ENCODE data around the gene PANK2.
"Not testable (repeated sequence)": the region's sequence is repeated elsewhere in the genome, so short reads cannot be mapped to it uniquely, and the experiment has no call there.

PANK2 gene

DNA sequence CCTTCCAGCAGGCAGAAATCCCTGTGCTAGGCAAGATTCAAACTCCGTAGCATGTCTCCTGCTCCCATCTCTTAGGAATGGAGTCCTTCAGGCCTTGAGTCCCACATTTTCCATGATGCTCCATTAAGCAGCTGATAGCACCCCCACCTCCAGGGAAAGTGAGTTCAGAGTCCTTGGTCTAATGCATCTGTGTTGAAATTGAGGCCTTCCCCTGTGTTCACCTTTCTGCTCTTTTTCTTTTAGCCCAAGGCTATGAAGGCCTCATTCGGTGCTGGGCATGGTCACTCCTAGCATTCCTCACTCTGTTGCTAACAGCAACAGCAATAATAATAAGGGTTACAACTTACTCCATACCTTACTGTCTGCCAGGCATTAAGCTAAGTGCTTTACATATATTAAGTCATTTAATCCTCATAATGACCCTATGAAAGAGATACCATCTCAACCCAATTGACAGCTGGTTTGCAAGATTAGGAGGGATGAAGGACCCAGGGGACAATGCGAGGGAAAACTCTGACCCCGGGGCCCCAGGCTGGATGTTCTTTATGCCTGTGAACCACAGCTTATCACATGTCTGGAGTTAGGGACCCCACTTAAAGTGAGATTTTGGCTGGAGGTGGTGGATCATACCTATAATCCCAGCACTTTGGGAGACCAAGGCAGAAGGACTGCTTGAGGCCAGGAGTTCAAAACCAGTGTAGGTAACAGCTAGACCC lies 17.5 kb upstream of the PANK2 start:
- DNase-seq (ENCODE audit: low read depth) = no peak

DNA sequence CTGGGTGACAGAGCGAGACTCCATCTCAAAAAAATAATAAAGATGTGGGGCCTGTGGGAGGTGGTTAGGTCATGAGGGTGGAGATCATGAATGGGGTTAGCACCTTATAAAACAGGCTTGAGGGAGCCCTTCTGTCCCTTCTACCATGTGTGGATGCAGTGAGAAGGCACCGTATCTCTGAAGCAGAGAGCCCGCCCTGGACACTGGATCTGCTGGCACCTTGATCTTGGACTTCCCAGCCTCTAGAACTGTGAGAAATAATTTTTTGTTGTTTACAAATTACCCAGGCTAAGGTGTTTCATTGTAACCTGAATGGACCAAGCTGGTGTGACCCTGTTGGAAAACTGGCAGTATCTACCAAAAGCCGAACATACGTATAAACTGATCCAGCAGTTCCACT lies 15.7 kb upstream of the PANK2 start:
- DNase-seq (ENCODE audit: low read depth) = no peak

GRCh38 chr20:3874194-3874844 lies 14.9 kb upstream of the PANK2 start:
- DNase-seq (ENCODE audit: low read depth) = no peak

GRCh38 chr20:3875378-3875974 lies 13.7 kb upstream of the PANK2 start:
- no peak for DNase-seq (ENCODE audit: low read depth)

GRCh38 chr20:3876000-3876399 lies 13.2 kb upstream of the PANK2 start:
- no peak for DNase-seq (ENCODE audit: low read depth)

DNA sequence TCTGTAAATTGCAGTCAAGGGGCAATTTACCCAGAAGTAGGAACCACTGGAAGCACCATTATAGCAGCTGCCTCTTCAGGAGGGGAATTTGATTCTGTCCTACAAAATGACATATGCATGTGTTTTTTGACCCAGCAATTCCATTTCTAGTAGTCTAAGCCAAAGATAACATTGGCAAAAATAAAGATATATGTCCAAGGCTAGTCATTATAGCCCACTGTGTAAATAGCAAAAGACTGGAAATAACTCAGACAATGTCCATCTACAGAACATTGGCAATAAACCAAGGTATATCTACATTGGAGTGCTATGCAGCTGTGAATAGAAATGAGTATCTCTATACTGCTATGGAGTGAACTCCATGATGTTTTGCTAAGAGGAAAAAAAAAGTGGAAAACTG lies 12.5 kb upstream of the PANK2 start:
- DNase-seq (ENCODE audit: low read depth) = no peak

DNA sequence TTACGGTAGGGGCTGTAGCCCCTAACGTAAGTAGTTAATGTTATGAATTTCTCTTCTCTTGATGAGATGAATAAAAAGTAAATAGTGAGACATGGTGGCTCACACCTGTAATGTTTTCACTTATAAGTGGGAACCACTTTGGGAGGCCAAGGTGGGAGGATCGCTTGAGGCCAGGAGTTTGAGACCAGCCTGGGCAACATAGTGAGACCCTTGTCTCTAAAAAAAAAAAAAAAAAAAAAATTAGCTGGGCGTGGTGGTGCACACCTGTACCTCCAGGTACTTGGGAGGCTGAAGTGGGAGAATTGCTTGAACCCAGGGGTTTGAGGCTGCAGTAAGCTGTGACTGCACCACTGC lies 10.3 kb upstream of the PANK2 start:
- DNase-seq (ENCODE audit: low read depth) = not testable (repeated sequence)

DNA sequence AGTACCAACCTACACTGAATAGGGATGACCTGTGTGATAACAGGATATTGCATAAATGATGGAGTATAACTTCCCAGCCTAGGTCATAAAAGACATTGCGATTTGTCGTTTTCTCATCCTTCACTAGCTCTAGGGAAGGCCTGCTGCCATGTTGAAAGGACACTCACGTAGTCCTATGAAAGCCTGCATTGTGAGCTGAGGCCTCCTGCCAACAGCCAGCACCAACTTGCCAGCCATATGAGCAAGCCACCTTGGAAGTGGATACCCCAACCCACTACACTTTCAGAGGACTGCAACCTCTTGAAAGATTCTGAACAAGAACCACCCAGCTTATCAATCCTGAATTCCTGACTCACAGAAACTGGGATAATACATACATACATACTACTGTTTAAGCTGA lies 3.5 kb upstream of the PANK2 start:
- DNase-seq (ENCODE audit: low read depth) = no peak

DNA sequence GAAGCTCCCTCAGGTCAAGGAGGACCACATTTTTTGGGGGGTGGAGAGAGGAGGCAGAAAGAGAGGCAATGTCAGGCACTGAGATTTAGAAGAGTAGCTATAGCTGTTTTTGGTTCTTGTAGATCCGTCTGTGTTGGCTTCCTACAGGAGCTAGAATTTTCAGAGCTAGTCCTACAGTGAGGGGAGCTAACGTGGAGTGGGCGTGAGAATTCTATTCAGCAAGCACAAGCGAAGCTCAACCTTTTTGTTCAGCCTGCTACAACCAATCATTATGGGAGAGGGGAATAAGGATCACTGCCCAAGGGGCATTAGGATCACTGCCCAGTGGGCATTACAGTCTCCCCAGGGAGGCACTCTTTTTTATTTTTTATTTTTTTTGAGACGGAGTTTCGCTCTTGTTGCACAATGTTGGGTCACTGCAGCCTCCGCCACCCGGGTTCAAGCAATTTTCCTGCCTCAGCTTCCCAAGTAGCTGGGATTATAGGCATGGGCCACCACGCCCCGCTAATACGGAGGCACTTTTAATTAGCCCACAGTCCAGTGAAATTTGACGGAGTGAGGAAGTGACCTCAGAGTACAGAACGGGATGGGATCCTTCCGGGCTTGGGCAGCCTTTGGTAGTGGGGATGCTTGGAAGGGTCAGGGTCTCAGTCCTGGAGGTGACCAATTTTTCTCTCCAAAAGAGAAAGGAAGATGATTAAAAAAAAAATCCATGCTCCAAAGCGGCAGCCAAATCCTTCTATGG lies 1.1 kb upstream of the PANK2 start:
- no peak for DNase-seq (ENCODE audit: low read depth)

- peak; percentile 19 for DNase-seq (ENCODE audit: low read depth)
Observed at GRCh38 chr20:3889489-3890397, 556 bp downstream of the PANK2 start.

DNA sequence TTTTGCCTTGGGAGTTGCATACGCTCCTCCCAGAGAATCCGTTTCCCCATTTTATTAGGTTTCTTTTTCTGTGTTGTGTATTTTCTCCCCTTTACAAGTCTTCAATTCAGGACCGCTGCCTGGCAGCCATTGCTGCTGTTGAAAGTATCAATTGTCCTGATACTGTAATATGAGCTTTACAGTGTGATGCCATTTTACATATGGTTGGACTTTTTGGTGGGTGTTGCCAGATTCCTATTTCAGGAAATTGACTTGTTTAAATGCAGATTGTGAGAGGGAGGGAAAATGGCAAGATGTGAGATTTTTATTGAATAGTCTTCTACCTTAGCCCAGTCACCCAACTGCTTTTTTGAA lies 1.2 kb downstream of the PANK2 start:
- DNase-seq (ENCODE audit: low read depth) = no peak

DNA sequence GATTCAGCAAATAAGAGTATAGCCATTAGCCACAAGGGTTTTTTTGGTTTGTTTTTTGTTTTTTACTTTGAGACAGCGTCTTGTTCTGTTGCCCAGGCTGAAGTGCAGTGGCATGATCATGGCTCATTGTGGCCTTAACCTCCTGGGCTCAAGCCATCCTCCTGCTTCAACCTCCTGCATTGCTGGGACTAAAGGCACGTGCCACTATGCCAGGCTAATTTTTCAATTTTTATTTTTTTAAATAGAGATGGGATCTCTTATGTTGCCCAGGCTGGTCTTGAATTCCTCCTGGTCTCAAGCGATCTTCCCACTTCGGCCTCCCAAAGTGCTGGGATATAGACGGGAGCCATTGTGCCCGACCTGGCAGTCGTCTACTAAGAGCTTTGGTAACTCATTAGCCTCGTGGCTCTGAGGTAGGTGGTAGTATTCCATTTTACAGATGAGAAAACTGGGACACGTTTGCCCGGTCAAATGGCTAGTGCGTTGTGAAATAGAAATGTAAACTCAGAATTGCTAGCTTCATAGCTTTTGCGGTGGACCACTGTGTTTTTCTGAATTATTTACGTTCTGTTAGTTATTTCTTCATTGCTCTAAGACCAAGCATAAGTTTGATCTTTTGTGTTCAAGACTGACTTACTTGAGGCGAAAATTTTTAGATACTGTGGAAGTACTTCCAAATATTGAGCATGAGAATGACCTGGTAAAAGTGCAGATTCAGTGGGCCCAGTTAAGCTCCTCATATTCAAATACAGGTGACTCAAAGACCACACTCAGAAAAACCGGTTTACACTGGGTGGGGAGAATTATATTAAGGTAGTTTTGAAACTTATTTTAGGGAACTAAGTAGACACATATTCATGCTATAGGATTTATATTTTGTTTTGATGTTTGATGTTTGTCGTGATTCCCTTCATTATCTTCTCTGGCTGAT lies 2.1 kb downstream of the PANK2 start:
- DNase-seq (ENCODE audit: low read depth) = no peak

DNA sequence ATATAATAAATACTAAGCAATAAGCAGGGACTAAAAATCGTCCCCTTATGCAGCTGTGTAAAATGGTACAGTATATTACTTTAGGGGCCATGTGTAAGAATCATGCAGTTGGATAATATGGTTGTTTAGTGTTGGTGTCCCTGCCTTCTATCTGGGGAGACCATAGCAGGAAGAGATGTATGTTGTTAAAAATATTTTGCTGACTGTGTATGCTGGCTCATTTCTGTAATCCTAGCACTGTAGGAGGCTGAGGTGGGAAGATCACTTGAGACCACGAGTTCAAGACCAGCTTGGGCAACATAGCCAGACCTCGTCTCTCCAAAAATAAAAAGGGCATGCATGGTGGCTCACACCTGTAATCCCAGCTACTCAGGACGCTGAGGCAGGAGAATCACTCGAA lies 5.6 kb downstream of the PANK2 start:
- DNase-seq (ENCODE audit: low read depth) = no peak

DNA sequence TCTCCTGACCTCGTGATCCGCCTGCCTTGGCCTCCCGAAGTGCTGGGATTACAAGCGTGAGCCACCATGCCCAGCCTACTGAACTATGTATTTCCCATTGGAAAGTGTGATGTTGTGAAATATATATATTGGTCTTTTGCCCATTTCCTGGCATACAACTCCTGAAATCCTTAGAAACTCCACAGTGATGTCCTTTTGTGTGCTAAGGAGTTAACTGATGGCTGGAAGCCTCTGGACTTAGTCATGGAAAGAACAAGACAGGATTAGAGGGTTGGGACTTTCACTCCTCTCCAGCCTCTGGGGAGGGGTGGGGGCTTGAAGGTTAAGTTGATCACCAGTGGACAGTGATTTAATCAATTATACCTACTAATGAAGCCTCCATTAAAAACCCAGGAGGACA lies 7.1 kb downstream of the PANK2 start:
- no peak for DNase-seq (ENCODE audit: low read depth)

DNA sequence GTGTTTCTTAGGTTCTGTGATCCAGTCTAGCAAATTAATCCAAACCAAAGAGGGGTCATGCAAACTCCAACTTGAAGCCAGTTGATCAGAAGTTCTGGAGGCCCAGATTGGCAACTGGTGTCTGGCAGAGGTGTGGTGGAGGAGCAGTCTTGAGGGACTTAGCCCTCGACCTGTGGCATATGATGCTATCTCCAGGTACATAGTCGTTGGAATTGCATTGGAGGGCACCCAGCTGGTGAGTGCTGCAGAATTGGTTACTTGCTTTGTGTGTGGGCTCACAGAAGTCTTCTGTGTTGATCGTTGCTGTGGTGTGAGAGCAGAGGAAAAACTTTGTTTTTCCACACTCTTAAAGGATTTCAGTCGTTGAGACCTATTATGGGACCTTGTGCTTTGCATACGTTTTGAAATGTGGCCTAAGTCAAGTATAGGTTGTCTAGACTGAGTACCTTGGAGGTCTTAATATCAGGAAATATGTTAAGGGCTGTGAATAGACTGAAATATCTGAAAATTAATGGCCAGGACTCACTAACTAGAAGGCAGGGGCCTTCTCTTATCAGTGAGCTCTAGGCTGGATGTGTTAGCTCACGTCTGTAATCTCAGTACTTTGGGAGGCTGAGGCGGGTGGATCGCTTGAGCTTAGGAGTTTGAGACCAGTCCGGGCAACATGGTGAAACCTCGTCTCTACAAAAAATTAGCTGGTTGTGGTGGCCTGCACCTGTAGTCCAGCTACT lies 7.8 kb downstream of the PANK2 start:
- no peak for DNase-seq (ENCODE audit: low read depth)

- DNase-seq (ENCODE audit: low read depth) = not testable (repeated sequence)
Observed at GRCh38 chr20:3898181-3898580, 9.0 kb downstream of the PANK2 start.

DNA sequence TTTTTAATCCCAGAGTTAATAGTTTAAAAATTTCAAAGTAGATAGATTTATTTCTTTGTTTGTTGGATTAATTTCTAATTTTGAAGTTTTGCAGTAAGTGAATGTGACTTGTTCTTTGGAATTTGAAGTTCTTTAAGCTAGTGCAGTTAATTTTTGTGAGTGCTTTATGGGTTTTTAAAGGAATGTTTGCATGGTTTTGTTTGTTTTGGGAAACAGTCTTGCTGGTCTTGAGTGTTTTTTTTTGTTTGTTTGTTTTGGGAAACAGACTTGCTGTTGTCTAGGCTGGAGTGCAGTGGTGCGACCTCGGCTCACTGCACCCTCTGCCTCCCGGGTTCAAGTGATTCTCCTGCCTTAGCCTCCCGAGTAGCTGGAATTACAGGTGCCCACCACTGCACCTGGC lies 9.5 kb downstream of the PANK2 start:
- DNase-seq (ENCODE audit: low read depth) = no peak

DNA sequence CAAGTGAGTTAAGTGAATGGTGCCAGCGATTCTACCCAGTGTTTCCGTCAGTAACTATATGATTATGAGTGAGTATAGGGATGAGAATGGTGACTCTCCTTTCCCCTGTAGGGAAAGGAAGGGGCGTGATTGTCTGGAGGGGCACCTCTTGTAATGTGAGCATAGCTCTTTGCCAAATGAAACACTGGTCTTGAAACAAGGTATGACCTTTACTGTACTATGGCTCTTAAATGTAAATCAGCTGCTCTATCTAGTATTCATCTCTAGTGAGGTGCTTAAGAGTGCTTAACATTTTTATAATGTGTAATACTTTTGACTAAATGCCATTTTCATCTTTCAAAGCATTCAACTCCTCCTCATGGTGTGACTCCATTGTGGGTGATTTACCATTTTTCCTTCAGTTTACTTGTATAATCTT lies 11.0 kb downstream of the PANK2 start:
- DNase-seq (ENCODE audit: low read depth) = no peak

DNA sequence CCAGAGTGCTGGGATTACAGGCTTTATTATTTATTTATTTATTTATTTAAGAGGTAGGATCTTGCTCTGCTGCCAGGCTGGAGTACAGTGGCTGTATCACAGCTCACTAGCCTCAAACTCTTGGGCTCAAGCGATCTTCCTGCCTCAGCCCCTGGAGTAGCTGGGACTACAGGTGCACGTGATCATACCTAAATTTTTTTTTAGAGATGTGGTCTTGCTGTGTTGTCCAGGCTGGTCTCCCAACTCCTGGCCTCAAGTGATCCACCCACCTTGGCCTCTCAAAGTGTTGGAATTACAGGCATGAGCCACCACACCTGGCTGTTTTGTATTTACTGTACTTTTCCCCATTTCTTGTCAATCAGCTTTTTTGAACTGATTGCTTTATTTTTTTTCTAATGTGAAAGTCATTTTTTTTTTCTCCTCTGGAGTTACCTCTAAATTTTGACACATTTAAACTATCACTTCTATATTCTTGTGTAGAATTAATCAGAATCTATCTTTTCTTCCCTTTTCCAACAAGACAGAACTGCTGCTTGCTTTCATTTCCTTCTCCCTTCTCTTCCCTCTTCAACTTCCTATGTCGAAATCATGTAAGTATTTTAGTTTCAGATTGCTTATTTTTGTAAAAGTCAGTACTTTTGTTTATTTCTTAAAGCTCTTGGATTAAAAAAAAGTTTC lies 12.0 kb downstream of the PANK2 start:
- no peak for DNase-seq (ENCODE audit: low read depth)
